UCSD-AML1 (cell line): ENCODE results near the gene ITPKB.
"Not testable (repeated sequence)": the region's sequence is repeated elsewhere in the genome, so short reads cannot be mapped to it uniquely, and the experiment has no call there.

ENCODE experiments used
- DNase-seq: peaks from one replicate; lab custom pipeline; 2025; ENCODE audit not compliant: unreplicated experiment; lab: John Stamatoyannopoulos, UW

The ITPKB gene

GRCh38 chr1:226605318-226605950 is 133.6 kb downstream of the ITPKB start:
- DNase-seq: no peak

- DNase-seq: no peak
Measured at GRCh38 chr1:226604560-226605317, 134.3 kb downstream of the ITPKB start.

- DNase-seq: no peak
Measured at GRCh38 chr1:226603858-226604559, 135.1 kb downstream of the ITPKB start.

GRCh38 chr1:226603022-226603857 is 135.8 kb downstream of the ITPKB start:
- DNase-seq: no peak

- DNase-seq: no peak
Measured at GRCh38 chr1:226602186-226603021, 136.7 kb downstream of the ITPKB start.

GRCh38 chr1:226601456-226601855 is 137.6 kb downstream of the ITPKB start:
- no peak for DNase-seq

- DNase-seq: no peak
Measured at GRCh38 chr1:226600254-226600653, 138.8 kb downstream of the ITPKB start.

GRCh38 chr1:226599636-226600238 is 139.3 kb downstream of the ITPKB start:
- no peak for DNase-seq

GRCh38 chr1:226598955-226599354 is 140.1 kb downstream of the ITPKB start:
- DNase-seq: not testable (repeated sequence)

- no peak for DNase-seq
Measured at GRCh38 chr1:226598455-226598849, 140.6 kb downstream of the ITPKB start.

- DNase-seq: no peak
Measured at GRCh38 chr1:226597616-226598454, 141.2 kb downstream of the ITPKB start.

- DNase-seq: no peak
Measured at GRCh38 chr1:226596531-226597165, 142.4 kb downstream of the ITPKB start.

- no peak for DNase-seq
Measured at GRCh38 chr1:226593541-226593940, 145.5 kb downstream of the ITPKB start.

GRCh38 chr1:226590614-226591013 is 148.5 kb downstream of the ITPKB start:
- DNase-seq: no peak

- DNase-seq: no peak
Measured at GRCh38 chr1:226589008-226589733, 149.9 kb downstream of the ITPKB start.

- no peak for DNase-seq
Measured at GRCh38 chr1:226588484-226588883, 150.6 kb downstream of the ITPKB start.

- DNase-seq: no peak
Measured at GRCh38 chr1:226586650-226587422, 152.2 kb downstream of the ITPKB start.
